NCI-H1694 (cell line): ENCODE results near the gene RPL39L.
"Not testable (repeated sequence)": the region's sequence is repeated elsewhere in the genome, so short reads cannot be mapped to it uniquely, and the experiment has no call there.

Experiments used
- DNase-seq: peaks from one replicate; lab custom pipeline; 2025; lab: John Stamatoyannopoulos, UW

The RPL39L gene

DNA sequence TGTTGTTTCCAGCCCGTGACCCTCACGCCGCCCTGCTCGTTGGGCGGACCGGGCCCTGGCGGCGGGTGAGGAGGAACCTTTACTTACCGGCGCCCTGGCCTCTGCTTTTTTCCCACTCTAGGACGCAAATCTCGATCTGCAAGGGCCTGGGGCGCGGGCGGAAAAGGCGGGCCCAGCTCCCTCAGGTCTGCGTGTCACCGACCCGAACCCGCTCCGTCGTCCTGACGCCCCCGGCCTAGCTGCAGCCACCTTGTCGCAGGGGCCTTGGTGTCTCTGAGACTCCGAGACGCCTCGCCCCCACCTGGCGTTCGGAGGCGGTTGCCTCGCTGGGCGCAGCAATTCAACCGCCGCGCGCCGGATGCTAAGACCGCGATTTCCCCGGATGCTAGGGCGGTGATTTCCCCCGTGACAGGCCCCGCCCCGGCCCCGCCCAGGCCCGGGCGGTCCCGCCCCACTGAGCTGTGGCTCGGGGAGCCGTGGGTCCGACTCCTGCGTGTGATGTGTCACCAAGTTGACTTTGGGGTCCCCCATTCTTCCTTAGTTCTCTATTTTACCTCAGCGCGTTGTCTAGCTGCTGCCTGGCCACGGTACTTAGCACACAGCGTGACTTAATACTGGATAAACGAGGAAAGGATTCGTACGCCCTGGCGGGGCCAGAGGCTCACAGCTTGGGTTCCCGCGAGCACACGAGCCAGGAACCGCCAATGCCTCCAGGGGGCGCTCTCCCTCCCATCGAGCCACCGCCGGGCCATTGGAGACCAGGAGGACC is at the start of gene RPL39L:
RPL39L (minus strand) TSS at position 371 of the 769 bp plus-strand sequence. CDS start 18,196 bp downstream, outside the sequence.
- DNase-seq, result no peak

DNA sequence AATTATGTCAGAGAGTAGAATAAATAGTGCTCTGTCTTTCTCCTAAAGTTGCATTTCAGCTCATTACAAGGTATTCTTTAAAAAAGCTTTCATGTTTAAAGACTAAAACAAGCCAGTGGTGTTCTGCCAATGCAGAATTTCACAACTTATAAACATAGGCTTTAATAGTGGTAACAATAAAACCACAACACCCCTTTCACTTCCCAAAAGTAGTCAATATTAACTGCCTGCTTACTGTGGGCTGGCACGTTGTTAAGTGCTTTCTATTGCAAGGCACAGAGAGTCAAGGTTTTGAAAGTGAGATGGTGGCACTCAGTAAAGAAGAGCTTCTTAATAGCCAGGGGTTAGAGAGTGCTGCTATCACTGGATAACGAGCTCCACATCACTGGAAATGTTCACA is 49.6 kb upstream of the RPL39L start:
- DNase-seq, result no peak

GRCh38 chr3:187186801-187187421 is 47.6 kb upstream of the RPL39L start:
- no peak for DNase-seq

GRCh38 chr3:187186375-187186774 is 47.1 kb upstream of the RPL39L start:
- no peak for DNase-seq

DNA sequence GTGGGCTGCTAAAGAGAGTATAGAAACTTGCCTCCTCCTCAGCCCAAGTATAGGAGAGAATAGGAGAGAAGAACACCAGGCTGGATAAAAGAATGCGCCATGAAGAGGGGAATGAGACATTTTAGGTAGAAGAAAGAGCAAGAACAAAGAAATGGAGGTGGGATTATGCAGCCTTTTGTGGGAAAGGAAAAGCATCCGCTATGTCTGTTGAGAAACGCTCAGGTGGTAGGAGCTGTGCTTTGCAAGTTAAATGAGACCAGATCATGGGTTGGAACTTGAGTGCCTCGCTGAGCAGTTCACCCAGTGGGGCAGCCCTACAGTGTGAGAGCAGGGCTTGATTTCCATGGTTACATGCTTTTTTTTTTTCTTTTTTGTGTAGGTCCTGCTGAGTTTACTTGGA is 46.5 kb upstream of the RPL39L start:
- no peak for DNase-seq

DNA sequence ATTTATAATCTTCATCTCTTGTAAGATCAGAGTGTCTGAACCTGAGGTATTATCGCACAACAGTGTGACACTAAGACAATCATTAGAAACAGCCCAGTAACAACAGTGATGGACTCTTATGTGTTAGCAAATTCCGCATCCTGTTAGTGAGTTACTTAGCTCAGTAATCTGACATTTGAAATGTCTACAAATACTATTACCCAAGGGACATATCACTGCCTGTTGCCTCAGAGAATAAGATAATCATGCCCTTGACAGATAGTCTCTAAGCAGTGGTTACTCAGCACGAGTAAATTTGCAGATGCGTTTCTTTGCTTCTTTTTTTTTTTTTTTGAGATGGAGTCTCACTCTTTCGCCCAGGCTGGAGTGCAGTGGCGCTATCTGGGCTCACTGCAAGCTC is 44.6 kb upstream of the RPL39L start:
- DNase-seq, result no peak

GRCh38 chr3:187183210-187183862 is 44.0 kb upstream of the RPL39L start:
- no peak for DNase-seq

- no peak for DNase-seq
Observed at GRCh38 chr3:187181454-187182170, 42.3 kb upstream of the RPL39L start.

- no peak for DNase-seq
Observed at GRCh38 chr3:187172929-187173328, 33.6 kb upstream of the RPL39L start.

DNA sequence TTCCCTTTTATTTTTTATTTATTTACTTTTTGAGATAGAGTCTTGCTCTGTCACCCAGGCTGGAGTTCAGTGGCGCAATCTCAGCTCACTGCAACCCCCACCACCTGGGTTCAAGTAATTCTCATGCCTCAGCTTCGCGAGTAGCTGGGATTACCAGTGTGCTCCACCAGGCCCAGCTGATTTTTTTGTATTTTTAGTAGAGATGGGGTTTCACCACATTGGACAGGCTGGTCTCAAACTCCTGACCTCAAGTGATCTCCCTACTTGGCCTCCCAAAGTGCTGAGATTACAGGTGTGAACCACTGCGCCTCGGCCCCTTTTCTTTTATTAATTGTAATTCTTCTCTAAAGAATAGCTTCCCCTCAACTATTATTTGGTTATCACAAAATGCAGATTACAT is 31.6 kb upstream of the RPL39L start:
- not testable (repeated sequence) for DNase-seq

DNA sequence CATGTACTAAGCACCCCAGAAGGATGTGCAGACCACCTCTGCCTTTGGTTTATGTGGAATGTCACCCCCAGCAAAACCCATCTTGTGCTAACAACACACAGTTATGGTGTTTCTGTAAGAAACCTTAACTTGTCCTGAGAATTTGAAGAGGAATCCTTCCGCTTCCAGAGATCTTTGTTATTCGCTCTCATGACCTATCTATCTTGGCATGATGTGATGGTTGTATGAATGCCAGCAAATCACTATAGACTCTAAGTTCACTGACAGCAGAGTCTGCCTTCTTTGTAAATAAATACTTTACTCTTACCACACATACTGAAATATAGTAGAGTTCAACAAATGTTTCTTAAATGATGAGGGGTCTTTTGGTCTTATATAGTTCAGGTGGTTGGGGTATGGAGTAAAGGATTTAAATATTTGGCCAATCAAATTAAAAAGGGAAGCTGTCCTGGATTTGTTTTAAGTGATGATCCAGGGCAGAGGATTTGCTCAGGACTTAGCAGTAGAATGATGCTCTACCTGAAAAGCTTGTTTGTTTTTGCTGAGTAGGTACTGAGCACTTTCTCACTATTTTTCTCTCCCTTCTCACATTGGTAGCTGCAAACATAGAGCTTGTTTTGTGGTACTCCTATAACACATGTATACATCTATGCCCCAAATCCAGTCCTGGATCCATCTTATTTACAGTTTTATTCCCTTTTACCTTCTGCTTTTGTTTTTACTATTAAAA is 30.1 kb upstream of the RPL39L start:
- no peak for DNase-seq

DNA sequence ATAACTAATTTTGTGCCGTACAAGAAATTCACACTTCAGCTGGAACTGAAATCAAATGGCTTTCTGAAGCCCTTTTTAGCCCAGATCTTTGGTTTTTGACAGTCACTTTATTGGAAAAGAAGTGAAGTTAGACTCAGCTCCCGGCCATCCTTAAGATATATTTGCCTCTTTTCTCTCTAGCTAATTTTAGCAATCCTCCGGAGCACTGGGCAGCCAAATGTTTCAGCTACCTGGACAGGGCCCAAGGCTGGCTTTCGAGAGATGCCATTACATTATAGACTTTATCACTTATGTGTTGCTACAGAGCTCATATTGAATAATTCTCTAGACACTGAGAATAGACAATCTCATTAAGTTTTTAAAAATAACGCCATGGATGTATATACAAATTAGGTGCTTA is 28.5 kb upstream of the RPL39L start:
- DNase-seq, result no peak

GRCh38 chr3:187166750-187167149 is 27.5 kb upstream of the RPL39L start:
- DNase-seq, result no peak

DNA sequence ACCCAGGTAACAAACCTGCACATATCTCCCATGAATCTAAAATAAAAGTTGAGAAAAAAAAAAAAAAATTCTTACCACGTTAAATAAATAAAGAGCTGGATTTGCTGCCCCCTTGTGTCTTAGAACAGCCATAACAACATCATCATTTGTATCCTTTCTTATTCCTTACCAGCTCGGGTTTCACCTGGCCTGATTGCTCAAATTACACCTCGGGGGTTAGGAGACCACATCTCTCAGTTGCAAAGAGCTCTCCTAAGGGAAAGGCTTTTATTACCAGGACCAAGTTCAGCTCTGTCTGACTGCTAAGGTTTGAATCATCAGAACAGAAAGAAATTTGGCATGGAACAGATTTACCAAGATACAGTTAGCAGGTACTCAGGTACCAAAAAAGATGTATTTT is 25.8 kb upstream of the RPL39L start:
- peak; percentile 37 for DNase-seq

GRCh38 chr3:187162265-187162953 is 23.1 kb upstream of the RPL39L start:
- no peak for DNase-seq

GRCh38 chr3:187161556-187161955 is 22.3 kb upstream of the RPL39L start:
- DNase-seq, result no peak

- DNase-seq, result no peak
Observed at GRCh38 chr3:187150599-187150998, 11.3 kb upstream of the RPL39L start.

- no peak for DNase-seq
Observed at GRCh38 chr3:187150186-187150585, 10.9 kb upstream of the RPL39L start.

- DNase-seq, result no peak
Observed at GRCh38 chr3:187146389-187146788, 7.1 kb upstream of the RPL39L start.

DNA sequence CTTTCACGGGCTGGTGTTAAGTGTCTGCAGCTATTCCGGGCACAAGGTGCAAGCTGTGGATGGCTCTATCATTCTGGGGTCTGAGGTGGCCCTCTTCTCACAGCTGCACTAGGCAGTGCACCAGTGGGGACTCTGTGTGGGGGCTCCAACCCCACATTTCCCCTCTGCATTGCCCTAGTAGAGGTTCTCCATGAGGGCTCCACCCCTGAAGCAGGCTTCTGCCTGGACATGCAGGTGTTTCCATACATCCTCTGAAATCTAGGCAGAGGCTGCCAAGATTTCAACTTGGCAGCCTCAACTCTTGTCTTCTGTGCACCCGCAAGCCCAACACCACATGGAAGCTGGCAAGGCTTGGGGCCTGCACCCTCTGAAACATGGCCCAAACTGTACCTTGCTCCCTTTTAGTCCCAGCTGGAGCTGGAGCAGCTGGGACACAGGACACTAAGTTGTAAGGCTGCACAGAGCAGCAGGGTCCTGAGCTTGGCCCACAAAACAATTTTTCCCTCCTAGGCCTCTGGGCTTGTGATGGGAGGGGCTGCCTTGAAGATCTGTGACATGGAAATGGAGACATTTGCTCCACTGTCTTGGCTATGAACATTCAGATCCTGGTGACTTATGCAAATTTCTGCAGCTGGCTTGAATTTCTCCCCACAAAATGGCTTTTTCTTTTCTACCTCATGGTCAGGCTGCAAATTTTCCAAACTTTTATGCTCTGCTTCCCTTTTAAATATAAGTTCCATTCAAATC is 6.0 kb upstream of the RPL39L start:
- DNase-seq, result no peak

- no peak for DNase-seq
Observed at GRCh38 chr3:187139895-187140253, 578 bp upstream of the RPL39L start.
